ENCODE measurements around the gene INPP1. TPM values are rescaled to one million over a fixed set of nuclear protein-coding genes. Genes with fewer than 3 reads are reported as not detected.
A peak's percentile ranks its signal among the peaks of the same experiment; 100 is the strongest.

Gene INPP1
- total RNA-seq, 4 donors from 2014 or later: 10.9 to 12.0 (median 11.9) TPM

DNA sequence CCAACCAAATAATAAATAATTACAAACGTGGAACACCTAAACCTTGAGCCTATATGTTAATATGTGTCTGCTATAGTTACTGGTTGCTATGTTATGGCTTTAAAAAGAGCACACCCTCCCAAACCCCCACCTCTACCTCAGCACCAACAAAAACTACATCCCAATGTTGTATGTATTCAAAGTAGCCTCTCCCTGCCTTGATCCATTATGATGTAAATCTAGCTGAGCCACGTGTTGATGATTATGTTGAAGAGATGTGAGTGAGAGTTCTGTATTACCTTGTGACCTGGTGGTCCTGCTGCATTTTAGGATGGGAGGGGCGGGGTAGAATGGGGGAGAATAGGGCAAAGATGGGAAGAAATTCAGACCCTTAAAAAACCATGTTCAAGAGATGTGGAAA lies 69.6 kb downstream of the INPP1 start:
- intact Hi-C loops (cut with DNase I; ENCODE audit: low total_unique reads): no loop called here
- no peak for DNase-seq (ENCODE audit: low spot score in 2 of 2)
- WGBS, 2 donors: 37 to 38% methylated on average over 3 of the region's 3 CpGs
- no peak overlapping the region for H3K4me3 ChIP-seq (ENCODE audit: low read depth, poor library complexity, severe bottlenecking)
- TF ChIP-seq, protein P1, sequence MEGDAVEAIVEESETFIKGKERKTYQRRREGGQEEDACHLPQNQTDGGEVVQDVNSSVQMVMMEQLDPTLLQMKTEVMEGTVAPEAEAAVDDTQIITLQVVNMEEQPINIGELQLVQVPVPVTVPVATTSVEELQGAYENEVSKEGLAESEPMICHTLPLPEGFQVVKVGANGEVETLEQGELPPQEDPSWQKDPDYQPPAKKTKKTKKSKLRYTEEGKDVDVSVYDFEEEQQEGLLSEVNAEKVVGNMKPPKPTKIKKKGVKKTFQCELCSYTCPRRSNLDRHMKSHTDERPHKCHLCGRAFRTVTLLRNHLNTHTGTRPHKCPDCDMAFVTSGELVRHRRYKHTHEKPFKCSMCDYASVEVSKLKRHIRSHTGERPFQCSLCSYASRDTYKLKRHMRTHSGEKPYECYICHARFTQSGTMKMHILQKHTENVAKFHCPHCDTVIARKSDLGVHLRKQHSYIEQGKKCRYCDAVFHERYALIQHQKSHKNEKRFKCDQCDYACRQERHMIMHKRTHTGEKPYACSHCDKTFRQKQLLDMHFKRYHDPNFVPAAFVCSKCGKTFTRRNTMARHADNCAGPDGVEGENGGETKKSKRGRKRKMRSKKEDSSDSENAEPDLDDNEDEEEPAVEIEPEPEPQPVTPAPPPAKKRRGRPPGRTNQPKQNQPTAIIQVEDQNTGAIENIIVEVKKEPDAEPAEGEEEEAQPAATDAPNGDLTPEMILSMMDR (IDR thresholded peaks at IDR 0.05): no peak
- TF ChIP-seq POLR2A (IDR thresholded peaks at IDR 0.05): no peak

DNA sequence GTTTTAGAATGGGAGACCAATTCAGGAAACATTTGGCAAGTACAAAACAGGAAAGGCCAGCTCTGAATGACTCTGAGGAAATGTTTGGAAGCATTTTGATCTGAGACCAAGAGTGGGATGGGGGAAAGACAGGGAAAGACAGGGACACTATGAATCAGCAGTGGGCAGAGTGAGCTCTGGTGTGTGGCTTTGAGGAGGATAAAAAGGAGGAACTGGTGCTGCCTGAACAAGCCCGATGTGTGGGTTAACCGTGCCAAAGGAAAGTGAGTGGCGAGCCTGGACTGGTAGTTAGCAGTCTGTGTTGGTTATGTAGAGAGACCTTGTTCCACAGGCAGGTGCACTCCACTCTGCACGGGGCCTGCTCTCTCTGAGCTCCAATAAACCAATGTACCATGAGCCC lies 70.0 kb downstream of the INPP1 start:
- intact Hi-C loops (cut with DNase I; ENCODE audit: low total_unique reads): no loop called here
- H3K4me3 ChIP-seq (ENCODE audit: low read depth, poor library complexity, severe bottlenecking): no peak overlapping the region
- no peak for TF ChIP-seq POLR2A (IDR thresholded peaks at IDR 0.05)
- TF ChIP-seq, protein P1 (IDR thresholded peaks at IDR 0.05): no peak
- WGBS, 2 donors: 37 to 39% methylated on average over 4 of the region's 4 CpGs
- peak in 1 of 2 donors; percentile 75 for DNase-seq (ENCODE audit: low spot score in 2 of 2)

DNA sequence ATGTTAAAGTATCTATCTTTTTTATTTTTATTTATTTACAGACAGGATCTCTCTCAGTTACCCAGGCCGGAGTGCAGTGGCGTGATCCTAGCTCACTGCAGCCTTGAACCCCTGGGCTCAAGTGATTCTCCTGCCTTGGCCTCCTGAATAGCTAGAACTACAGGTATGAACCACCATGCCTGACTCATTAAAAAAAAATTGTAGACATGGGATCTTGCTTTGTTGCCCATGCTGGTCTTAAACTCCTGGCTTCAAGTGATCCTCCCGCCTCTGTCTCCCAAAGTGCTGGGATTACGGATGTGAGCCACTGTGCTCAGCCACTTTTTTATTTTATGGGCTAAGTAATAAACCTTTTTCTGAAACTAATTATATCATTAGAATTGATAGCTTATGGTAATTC lies 71.9 kb downstream of the INPP1 start:
- TF ChIP-seq, protein P1 (IDR thresholded peaks at IDR 0.05): no peak
- no peak for TF ChIP-seq POLR2A (IDR thresholded peaks at IDR 0.05)
- intact Hi-C loops (cut with DNase I; ENCODE audit: low total_unique reads): no loop called here
- no peak overlapping the region for H3K4me3 ChIP-seq (ENCODE audit: low read depth, poor library complexity, severe bottlenecking)
- no peak for DNase-seq (ENCODE audit: low spot score in 2 of 2)
- 95 to 96% methylated on average over 4 of the region's 4 CpGs for WGBS, 2 donors

DNA sequence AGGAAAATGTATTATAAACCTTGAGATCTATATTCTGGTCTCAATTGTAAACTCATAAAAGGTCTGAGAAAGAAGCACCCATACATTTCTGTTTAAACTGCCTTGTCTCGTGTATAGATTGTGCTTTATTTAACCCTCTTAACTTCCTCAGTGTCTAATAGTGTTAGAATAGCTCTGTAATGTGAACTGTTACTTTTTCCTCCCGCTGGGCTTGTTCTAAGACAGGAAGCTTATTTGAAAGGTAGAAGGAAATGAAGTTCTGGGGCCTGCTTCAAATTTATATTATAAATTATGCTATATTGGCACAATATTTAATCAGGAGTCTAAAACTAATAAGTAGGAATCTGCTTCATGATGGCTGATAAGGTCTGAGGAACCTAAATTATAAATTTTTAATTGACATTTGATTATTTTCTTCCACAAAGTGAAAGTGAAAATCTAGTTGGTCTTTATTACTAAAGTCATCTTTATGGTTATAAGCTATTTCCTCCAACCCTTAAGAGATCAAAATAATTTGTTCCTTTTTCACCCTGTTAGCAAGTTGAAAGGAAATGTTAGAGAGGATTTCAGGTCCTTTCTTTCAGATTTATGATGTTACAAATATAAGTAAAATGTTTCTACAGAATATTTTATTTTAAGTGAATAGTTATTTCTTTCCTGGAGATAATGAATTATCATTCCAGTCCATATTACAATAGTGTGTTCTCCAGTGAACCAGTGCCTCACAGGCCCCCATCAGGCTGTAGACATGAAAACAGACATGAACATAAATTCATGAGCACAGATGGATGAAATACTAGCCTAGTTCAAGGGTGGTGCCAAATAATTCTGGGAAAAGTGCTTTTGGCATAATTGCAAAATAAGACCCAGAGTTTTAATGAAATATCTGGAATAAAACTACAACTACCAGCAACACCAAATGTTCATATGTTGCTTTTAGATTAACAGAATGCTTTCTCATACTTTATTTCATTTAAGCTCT lies 72.7 kb downstream of the INPP1 start:
- intact Hi-C loops (cut with DNase I; ENCODE audit: low total_unique reads): no loop called here
- no peak overlapping the region for H3K4me3 ChIP-seq (ENCODE audit: low read depth, poor library complexity, severe bottlenecking)
- TF ChIP-seq, protein P1 (IDR thresholded peaks at IDR 0.05): no peak
- no peak for TF ChIP-seq POLR2A (IDR thresholded peaks at IDR 0.05)
- no peak for DNase-seq (ENCODE audit: low spot score in 2 of 2)
- WGBS, 2 donors: 51 to 62% methylated on average over 2 of the region's 2 CpGs

DNA sequence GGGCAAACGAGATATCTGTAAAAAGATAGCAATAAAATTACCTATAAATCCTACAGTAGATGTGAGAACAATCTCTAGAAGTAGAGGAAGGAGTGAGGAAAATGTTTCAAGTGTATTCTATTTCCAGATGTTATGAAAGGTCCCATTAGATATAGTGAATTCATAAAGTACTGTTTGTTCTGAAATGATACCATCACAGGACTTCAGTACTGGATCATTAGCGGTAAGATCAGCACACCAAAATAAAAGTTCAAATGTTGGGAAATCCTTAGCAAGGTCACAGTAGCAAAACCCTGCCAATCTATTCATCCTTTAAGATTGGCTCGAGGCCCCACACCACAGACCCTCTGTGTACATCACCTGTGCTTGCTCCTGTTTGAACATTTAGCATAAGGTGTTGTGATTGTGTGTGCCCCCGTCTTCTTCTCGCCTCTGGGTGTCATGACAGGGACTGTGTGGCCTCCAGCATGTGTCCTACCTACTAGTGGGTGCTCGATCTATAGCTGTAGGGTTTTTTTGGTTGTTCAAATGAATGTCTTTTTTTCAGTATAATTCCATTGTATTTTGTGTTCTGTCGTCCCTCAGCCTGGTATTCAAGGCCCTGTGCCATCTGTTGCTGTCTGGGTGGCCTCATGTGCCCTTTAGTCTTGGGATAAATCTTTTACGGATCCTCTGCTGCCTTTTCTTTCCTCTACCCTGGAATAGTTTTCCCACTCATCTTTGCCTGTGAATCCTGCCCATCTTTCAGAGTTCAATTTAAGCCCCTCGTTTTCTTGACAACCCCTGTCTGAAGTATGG lies 73.9 kb downstream of the INPP1 start:
- no peak for DNase-seq (ENCODE audit: low spot score in 2 of 2)
- 77 to 85% methylated on average over 9 of the region's 9 CpGs for WGBS, 2 donors
- TF ChIP-seq POLR2A (IDR thresholded peaks at IDR 0.05): no peak
- TF ChIP-seq, protein P1 (IDR thresholded peaks at IDR 0.05): no peak
- no peak overlapping the region for H3K4me3 ChIP-seq (ENCODE audit: low read depth, poor library complexity, severe bottlenecking)
- intact Hi-C loops (cut with DNase I; ENCODE audit: low total_unique reads): no loop called here
